Liver (tissue), 9 donors: ENCODE results near the gene LIPJ. TPM values are rescaled to one million over a fixed set of nuclear protein-coding genes. Genes with fewer than 3 reads are reported as not detected.

ENCODE experiments used
- DNase-seq: peaks from one replicate; pipeline ENCODE4 v3.0.0-alpha.2; 2017; ENCODE audit warnings: low spot score
- H3K27ac ChIP-seq, 2 donors: one replicate each; pipeline ENCODE4 v1.7.0; 2013; ENCODE audit warnings: inconsistent platforms in 2 of 2, low read length in 2 of 2, control low read depth in 1 of 2, low read depth in 1 of 2, mild to moderate bottlenecking in 1 of 2
- H3K27me3 ChIP-seq, 4 donors: one replicate each; pipeline versions ENCODE4 v1.6.1 to v1.7.0; 2013; ENCODE audit warnings: low read length in 3 of 4, inconsistent platforms in 1 of 4, mild to moderate bottlenecking in 1 of 4, moderate library complexity in 1 of 4; ENCODE audit not compliant: control insufficient read depth in 4 of 4, insufficient read depth in 4 of 4
- H3K36me3 ChIP-seq, 4 donors: one replicate each; pipeline versions ENCODE4 v1.6.1 to v1.7.0; 2013; ENCODE audit warnings: low read length in 3 of 4, mild to moderate bottlenecking in 3 of 4, low read depth in 1 of 4, moderate library complexity in 1 of 4; ENCODE audit not compliant: control insufficient read depth in 4 of 4, insufficient read depth in 3 of 4
- H3K4me1 ChIP-seq, 4 donors: one replicate each; pipeline versions ENCODE4 v1.6.1 to v1.7.0; 2013; ENCODE audit warnings: low read length in 3 of 4, mild to moderate bottlenecking in 3 of 4, moderate library complexity in 1 of 4; ENCODE audit not compliant: control insufficient read depth in 4 of 4, insufficient read depth in 4 of 4
- H3K4me3 ChIP-seq, 3 donors: one replicate each; pipeline versions ENCODE4 v1.6.1 to v1.7.0; 2013; ENCODE audit warnings: low read length in 3 of 3, control low read depth in 1 of 3, low read depth in 1 of 3, mild to moderate bottlenecking in 1 of 3
- H3K9ac ChIP-seq, 2 donors: one replicate each; pipeline ENCODE4 v1.7.0; 2013; ENCODE audit warnings: low read length in 2 of 2, mild to moderate bottlenecking in 2 of 2, moderate library complexity in 2 of 2, control low read depth in 1 of 2, low read depth in 1 of 2
- H3K9me3 ChIP-seq, 4 donors: one replicate each; pipeline versions ENCODE4 v1.6.1 to v1.7.0; 2013; ENCODE audit warnings: low read length in 3 of 4; ENCODE audit not compliant: control insufficient read depth in 4 of 4
- EGR1 ChIP-seq, 2 donors: IDR thresholded peaks; 2 replicates each; pipeline ENCODE4 v1.6.1; 2016 to 2018; ENCODE audit warnings: antibody characterized with exemption in 2 of 2, low read depth in 2 of 2
- FOXA1 ChIP-seq: IDR thresholded peaks from 2 replicates; pipeline ENCODE4 v1.6.1; 2016; ENCODE audit warnings: antibody characterized with exemption
- FOXA2 ChIP-seq: IDR thresholded peaks from 2 replicates; pipeline ENCODE4 v1.6.1; 2016; ENCODE audit warnings: antibody characterized with exemption
- HNF4A ChIP-seq, 2 donors: conservative IDR thresholded peaks; 2 replicates each; pipeline ENCODE4 v1.6.1; 2016; ENCODE audit warnings: antibody characterized with exemption in 2 of 2, mild to moderate bottlenecking in 2 of 2
- JUND ChIP-seq, 2 donors: IDR thresholded peaks; 2 replicates each; pipeline ENCODE4 v1.6.1; 2016; ENCODE audit warnings: antibody characterized with exemption in 2 of 2
- NR2F2 ChIP-seq: IDR thresholded peaks from 2 replicates; pipeline ENCODE4 v1.6.1; 2016; ENCODE audit warnings: antibody characterized with exemption
- RAD21 ChIP-seq, 2 donors: IDR thresholded peaks; 2 replicates each; pipeline ENCODE4 v1.6.1; 2016; ENCODE audit warnings: antibody characterized with exemption in 2 of 2, mild to moderate bottlenecking in 2 of 2
- RXRA ChIP-seq, 2 donors: IDR thresholded peaks; 2 replicates each; pipeline ENCODE4 v1.6.1; 2017 to 2018; ENCODE audit warnings: antibody characterized with exemption in 2 of 2, mild to moderate bottlenecking in 1 of 2
- SP1 ChIP-seq: IDR thresholded peaks from 2 replicates; pipeline ENCODE4 v1.6.1; 2018; ENCODE audit warnings: antibody characterized with exemption, mild to moderate bottlenecking
- TAF1 ChIP-seq: conservative IDR thresholded peaks from 2 replicates; pipeline ENCODE4 v1.6.1; 2016; ENCODE audit warnings: antibody characterized with exemption, mild to moderate bottlenecking
- YY1 ChIP-seq: IDR thresholded peaks from 2 replicates; pipeline ENCODE4 v1.6.1; 2016; ENCODE audit warnings: antibody characterized with exemption, mild to moderate bottlenecking
- WGBS: extraction: QIAGEN DNeasy Blood & Tissue Kit; methylation state at CpG from one replicate; pipeline ENCODE4 v1.1.7; 2013; 5-methylcytosine and 5-hydroxymethylcytosine counted together
- polyA plus RNA-seq, 2 donors: library from polyadenylated mRNA; stranded (reverse) in 1 of 2; unstranded in 1 of 2; fragments of 200-250 nt in 1 of 2; fragments of >200 nt in 1 of 2; fragmentation: Nextera tagmentation in 1 of 2; extraction: Ambion mirVana in 1 of 2; gene quantifications; one replicate each; pipeline versions ENCODE4 v1.2.1 to v1.2.3, GENCODE V29; 2013 to 2015
- total RNA-seq, 2 donors: library from RNA; depleted of rRNA; stranded (reverse); fragments of >200 nt; gene quantifications; one replicate each; pipeline ENCODE4 v1.2.3, GENCODE V29; 2014
- TF ChIP-seq, protein P1 (sequence below): IDR thresholded peaks from 2 replicates; pipeline ENCODE4 v1.6.1; 2016; ENCODE audit warnings: antibody characterized with exemption
- TF ChIP-seq, protein P2 (sequence below): IDR thresholded peaks from 2 replicates; pipeline ENCODE4 v1.6.1; 2016; ENCODE audit warnings: antibody characterized with exemption
- TF ChIP-seq, protein P3 (sequence below): IDR thresholded peaks from 2 replicates; pipeline ENCODE4 v1.6.1; 2016; ENCODE audit warnings: antibody characterized with exemption
- TF ChIP-seq, protein P4 (sequence below): fragments of 150-350 bp; IDR thresholded peaks from 2 replicates; pipeline ENCODE4 v1.5.1; 2017; ENCODE audit warnings: improper control_type of control experiment, low read depth, low read length; ENCODE audit not compliant: missing input control
- donor health status: healthy.
- donor health status: healthy.
- donor health status: healthy.
- donor health status: healthy.
- donor health status: healthy.

LIPJ gene
- total and polyA plus RNA-seq, 4 donors: 0.01 to 0.17 (median 0.11) TPM; not detected in 1

DNA sequence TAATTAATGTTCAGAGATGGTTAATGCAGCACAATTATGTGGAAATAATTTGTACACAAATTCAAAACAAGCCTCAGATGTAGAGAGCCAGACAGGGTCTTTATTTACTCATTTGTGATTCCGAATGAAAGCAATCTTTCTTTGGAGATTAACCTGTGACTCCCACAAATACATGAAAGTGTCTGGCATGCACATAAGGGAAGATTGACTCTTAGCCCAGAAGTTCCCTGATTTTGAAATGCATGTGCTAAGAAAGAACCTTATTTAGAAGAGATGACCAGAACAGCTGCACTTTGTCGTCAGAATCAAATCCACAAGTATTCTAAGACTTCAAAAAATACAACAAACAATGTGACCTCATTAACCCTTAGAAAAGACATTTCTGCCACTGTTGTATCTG is 48.5 kb upstream of the LIPJ start:
- H3K36me3 ChIP-seq: no peaks in the 10 kb centered on the region
- TF ChIP-seq NR2F2: peak; percentile 78
- no peak for TF ChIP-seq EGR1 (IDR thresholded peaks at IDR 0.05; ENCODE audit: low read depth in 2 of 2)
- no peak overlapping the region for H3K27ac ChIP-seq
- peaks cover 0 to 25% (median 17%) of the 10 kb centered on the region in 4 donors for H3K4me1 ChIP-seq
- H3K9me3 ChIP-seq: no peaks in the 10 kb centered on the region
- H3K27me3 ChIP-seq: no peaks in the 10 kb centered on the region
- 20% methylated on average over 2 of the region's 2 CpGs for WGBS
- H3K4me3 ChIP-seq: no peak overlapping the region
- DNase-seq: no peak
- no peak overlapping the region for H3K9ac ChIP-seq

DNA sequence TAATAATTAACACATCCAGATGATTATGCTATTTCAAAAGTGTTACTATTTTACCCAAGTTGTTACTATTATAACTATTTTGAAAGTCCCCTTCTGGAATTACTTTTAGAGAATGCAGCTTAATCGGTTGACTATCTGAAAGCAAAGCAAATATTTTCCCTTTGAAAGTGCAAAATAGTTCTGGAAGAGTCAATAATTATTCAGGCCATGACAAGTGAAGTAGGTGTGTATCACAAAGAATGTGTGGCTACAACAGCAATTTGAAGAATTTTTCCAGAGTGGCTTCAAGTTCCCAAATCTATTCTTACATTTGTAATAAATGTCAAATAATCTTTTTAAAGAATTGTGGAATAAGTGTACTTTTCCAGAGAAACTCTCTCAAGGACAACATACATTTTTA is 46.2 kb upstream of the LIPJ start:
- Histone ChIP-seq H3K9ac (no peak overlapping the region), H3K9me3 (no peaks in the 10 kb centered on the region), H3K4me3 (no peak overlapping the region), H3K4me1 (peaks cover 0 to 13% (median 3%) of the 10 kb centered on the region in 4 donors), H3K27me3 (no peaks in the 10 kb centered on the region), H3K36me3 (no peaks in the 10 kb centered on the region), H3K27ac (no peak overlapping the region)
- no peak for DNase-seq
- 34% methylated on average over 1 of the region's 1 CpG for WGBS
- peak in 1 of 2 donors; percentile 12 for TF ChIP-seq HNF4A (conservative IDR thresholded peaks at IDR 0.05)
- TF ChIP-seq FOXA1: no peak
- no peak for TF ChIP-seq RAD21 (IDR thresholded peaks at IDR 0.05)
- TF ChIP-seq FOXA2: no peak
- TF ChIP-seq, protein P1, sequence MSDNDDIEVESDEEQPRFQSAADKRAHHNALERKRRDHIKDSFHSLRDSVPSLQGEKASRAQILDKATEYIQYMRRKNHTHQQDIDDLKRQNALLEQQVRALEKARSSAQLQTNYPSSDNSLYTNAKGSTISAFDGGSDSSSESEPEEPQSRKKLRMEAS: no peak
- TF ChIP-seq, protein P2, sequence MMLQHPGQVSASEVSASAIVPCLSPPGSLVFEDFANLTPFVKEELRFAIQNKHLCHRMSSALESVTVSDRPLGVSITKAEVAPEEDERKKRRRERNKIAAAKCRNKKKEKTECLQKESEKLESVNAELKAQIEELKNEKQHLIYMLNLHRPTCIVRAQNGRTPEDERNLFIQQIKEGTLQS: no peak
- peak in 1 of 2 donors; percentile 6 for TF ChIP-seq RXRA (IDR thresholded peaks at IDR 0.05)

DNA sequence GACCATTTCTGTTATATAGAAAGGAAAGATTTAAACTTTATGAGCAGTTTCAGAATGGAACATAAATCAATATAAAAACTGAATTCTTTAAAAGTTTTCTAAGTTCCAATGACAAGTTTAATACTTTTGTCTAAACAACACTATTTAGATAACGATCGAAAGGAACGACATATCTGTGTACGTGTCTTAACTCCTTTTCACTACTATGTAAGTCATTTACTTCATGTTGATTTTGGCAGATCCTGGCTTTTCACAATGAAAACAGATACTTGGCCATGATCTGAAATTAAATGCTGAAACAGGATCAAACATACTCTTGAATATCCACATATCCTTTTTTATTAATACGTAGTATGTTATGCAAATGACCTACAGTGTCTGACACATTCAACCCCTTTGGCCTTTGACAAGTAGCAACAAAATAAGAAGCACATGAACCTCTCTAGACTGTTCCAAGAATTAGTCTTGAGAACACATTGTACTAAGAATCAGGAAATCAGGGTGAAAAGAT is 45.4 kb upstream of the LIPJ start:
- Histone ChIP-seq H3K9me3 (no peaks in the 10 kb centered on the region), H3K4me3 (no peak overlapping the region), H3K9ac (no peak overlapping the region), H3K27me3 (no peaks in the 10 kb centered on the region), H3K4me1 (peaks cover 0 to 13% (median 3%) of the 10 kb centered on the region in 4 donors), H3K27ac (no peak overlapping the region), H3K36me3 (no peaks in the 10 kb centered on the region)
- no peak for DNase-seq
- 32% methylated on average over 5 of the region's 5 CpGs for WGBS
- TF ChIP-seq JUND (IDR thresholded peaks at IDR 0.05) (no peak), SP1 (peak; percentile 35), YY1 (no peak), HNF4A (conservative IDR thresholded peaks at IDR 0.05) (peak in 1 of 2 donors; percentile 18), RXRA (IDR thresholded peaks at IDR 0.05) (peak in 1 of 2 donors; percentile 7), NR2F2 (peak; percentile 95), FOXA2 (peak; percentile 88), RAD21 (IDR thresholded peaks at IDR 0.05) (peak in 1 of 2 donors; percentile 16), TAF1 (no peak), FOXA1 (peak; percentile 44)
- TF ChIP-seq, protein P3, sequence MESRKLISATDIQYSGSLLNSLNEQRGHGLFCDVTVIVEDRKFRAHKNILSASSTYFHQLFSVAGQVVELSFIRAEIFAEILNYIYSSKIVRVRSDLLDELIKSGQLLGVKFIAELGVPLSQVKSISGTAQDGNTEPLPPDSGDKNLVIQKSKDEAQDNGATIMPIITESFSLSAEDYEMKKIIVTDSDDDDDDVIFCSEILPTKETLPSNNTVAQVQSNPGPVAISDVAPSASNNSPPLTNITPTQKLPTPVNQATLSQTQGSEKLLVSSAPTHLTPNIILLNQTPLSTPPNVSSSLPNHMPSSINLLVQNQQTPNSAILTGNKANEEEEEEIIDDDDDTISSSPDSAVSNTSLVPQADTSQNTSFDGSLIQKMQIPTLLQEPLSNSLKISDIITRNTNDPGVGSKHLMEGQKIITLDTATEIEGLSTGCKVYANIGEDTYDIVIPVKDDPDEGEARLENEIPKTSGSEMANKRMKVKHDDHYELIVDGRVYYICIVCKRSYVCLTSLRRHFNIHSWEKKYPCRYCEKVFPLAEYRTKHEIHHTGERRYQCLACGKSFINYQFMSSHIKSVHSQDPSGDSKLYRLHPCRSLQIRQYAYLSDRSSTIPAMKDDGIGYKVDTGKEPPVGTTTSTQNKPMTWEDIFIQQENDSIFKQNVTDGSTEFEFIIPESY: no peak
- TF ChIP-seq, protein P2: no peak
- TF ChIP-seq, protein P4, sequence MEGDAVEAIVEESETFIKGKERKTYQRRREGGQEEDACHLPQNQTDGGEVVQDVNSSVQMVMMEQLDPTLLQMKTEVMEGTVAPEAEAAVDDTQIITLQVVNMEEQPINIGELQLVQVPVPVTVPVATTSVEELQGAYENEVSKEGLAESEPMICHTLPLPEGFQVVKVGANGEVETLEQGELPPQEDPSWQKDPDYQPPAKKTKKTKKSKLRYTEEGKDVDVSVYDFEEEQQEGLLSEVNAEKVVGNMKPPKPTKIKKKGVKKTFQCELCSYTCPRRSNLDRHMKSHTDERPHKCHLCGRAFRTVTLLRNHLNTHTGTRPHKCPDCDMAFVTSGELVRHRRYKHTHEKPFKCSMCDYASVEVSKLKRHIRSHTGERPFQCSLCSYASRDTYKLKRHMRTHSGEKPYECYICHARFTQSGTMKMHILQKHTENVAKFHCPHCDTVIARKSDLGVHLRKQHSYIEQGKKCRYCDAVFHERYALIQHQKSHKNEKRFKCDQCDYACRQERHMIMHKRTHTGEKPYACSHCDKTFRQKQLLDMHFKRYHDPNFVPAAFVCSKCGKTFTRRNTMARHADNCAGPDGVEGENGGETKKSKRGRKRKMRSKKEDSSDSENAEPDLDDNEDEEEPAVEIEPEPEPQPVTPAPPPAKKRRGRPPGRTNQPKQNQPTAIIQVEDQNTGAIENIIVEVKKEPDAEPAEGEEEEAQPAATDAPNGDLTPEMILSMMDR: no peak
